Kasumi-1 (cell line): ENCODE data around the gene RAP1GDS1.
A peak's percentile ranks its signal among the peaks of the same experiment; 100 is the strongest.
"Not testable (repeated sequence)": the region's sequence is repeated elsewhere in the genome, so short reads cannot be mapped to it uniquely, and the experiment has no call there.

Experiments
- DNase-seq, 2 experiments: peaks; one replicate each; lab custom pipeline; 2025; lab: John Stamatoyannopoulos, UW

The RAP1GDS1 gene

GRCh38 chr4:98433691-98434090 lies 172.5 kb downstream of the RAP1GDS1 start:
- no peak for DNase-seq

GRCh38 chr4:98434816-98435215 lies 173.6 kb downstream of the RAP1GDS1 start:
- DNase-seq: no peak

- DNase-seq: no peak
These were observed 183.2 kb downstream of the RAP1GDS1 start for GRCh38 chr4:98444371-98444770.

- DNase-seq: peak; percentile 64 to 65
These were observed 185.6 kb downstream of the RAP1GDS1 start for GRCh38 chr4:98446499-98447375.

- no peak for DNase-seq
These were observed 186.5 kb downstream of the RAP1GDS1 start for GRCh38 chr4:98447648-98448047.

- DNase-seq: peak; percentile 27 to 30
These were observed 187.7 kb downstream of the RAP1GDS1 start for GRCh38 chr4:98448908-98449307.

GRCh38 chr4:98452091-98452490 lies 190.9 kb downstream of the RAP1GDS1 start:
- DNase-seq: no peak

GRCh38 chr4:98457422-98457821 lies 196.2 kb downstream of the RAP1GDS1 start:
- not testable (repeated sequence) for DNase-seq

GRCh38 chr4:98461121-98461865 lies 200.1 kb downstream of the RAP1GDS1 start:
- DNase-seq: not testable (repeated sequence)

- DNase-seq: no peak
These were observed 201.3 kb downstream of the RAP1GDS1 start for GRCh38 chr4:98462487-98462886.

- no peak for DNase-seq
These were observed 205.8 kb downstream of the RAP1GDS1 start for GRCh38 chr4:98466868-98467599.

- DNase-seq: peak; percentile 88 to 89
These were observed 206.5 kb downstream of the RAP1GDS1 start for GRCh38 chr4:98467627-98468072.

GRCh38 chr4:98468709-98469108 lies 207.5 kb downstream of the RAP1GDS1 start:
- DNase-seq: no peak

- DNase-seq: no peak
These were observed 208.6 kb downstream of the RAP1GDS1 start for GRCh38 chr4:98469771-98470170.

- no peak for DNase-seq
These were observed 209.2 kb downstream of the RAP1GDS1 start for GRCh38 chr4:98470366-98470765.

GRCh38 chr4:98470831-98471230 lies 209.6 kb downstream of the RAP1GDS1 start:
- DNase-seq: peak; percentile 40 to 50

GRCh38 chr4:98473046-98473445 lies 211.9 kb downstream of the RAP1GDS1 start:
- no peak for DNase-seq

- DNase-seq: no peak
These were observed 213.2 kb downstream of the RAP1GDS1 start for GRCh38 chr4:98474408-98474844.

- DNase-seq: no peak
These were observed 215.7 kb downstream of the RAP1GDS1 start for GRCh38 chr4:98476891-98477290.

GRCh38 chr4:98479590-98479989 lies 218.4 kb downstream of the RAP1GDS1 start:
- not testable (repeated sequence) for DNase-seq

GRCh38 chr4:98480535-98480934 lies 219.4 kb downstream of the RAP1GDS1 start:
- no peak for DNase-seq

GRCh38 chr4:98481167-98481566 lies 220.0 kb downstream of the RAP1GDS1 start:
- no peak for DNase-seq
